ENCODE measurements around the gene PTBP2.
A peak's percentile ranks its signal among the peaks of the same experiment; 100 is the strongest.

PTBP2 gene

DNA sequence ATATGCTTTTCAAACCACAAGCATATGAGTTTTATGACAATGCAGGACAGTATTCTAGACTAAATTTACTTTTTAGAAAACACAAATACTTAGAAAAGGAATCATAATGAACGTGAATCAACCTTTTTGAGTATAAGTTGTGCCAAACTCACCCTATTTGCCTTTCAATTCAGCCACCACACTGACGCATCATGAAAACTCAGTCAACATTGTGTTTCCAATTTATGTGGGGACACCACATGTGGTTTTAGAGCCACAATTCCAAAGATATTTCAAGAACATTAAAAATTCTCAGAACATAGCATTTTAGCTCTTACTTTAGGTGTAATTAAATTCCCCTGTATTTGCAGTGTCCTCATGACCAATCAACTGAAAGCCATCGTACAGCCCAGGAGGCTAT, 118.8 kb downstream of the PTBP2 start:
- CTCF ChIA-PET: no interaction called here
- POLR2A ChIA-PET: no interaction called here
- DNase-seq (ENCODE audit: extremely low spot score): no peak
- TF ChIP-seq NFRKB (IDR thresholded peaks at IDR 0.05): no peak
- no peak for TF ChIP-seq SUZ12 (IDR thresholded peaks at IDR 0.05)
- TF ChIP-seq FOXK2 (IDR thresholded peaks at IDR 0.05): no peak
- no peak for TF ChIP-seq SP1 (IDR thresholded peaks at IDR 0.05)
- TF ChIP-seq FOXA1 (IDR thresholded peaks at IDR 0.05): no peak
- TF ChIP-seq CTBP1 (IDR thresholded peaks at IDR 0.05; ENCODE audit: borderline replicate concordance): no peak
- TF ChIP-seq LEF1 (IDR thresholded peaks at IDR 0.05; ENCODE audit: borderline replicate concordance): no peak
- no peak for TF ChIP-seq HDGF (IDR thresholded peaks at IDR 0.05; ENCODE audit: borderline replicate concordance)

DNA sequence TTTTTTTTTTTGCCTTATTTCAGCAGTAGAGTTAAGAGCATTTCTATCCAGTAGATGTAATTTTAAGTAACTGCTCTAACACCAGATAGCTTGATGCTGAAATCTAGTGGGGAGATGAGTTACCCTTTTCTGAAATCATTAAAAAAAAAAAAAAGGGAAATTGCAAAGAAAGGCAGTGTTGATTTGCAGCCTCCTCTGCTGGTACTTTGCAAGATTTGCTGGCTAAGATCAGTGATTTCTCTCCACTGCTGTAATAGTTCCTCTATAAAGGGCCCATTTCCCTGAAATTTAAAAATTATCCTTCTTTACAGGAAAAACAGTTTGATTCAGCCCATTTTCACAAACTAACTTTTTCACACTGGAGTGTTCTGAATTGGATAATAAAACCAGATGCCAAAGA, 120.6 kb downstream of the PTBP2 start:
- no peak for TF ChIP-seq L3MBTL2 (conservative IDR thresholded peaks at IDR 0.05)
- no peak for TF ChIP-seq TARDBP (IDR thresholded peaks at IDR 0.05)
- DNase-seq (ENCODE audit: extremely low spot score): no peak
- ChIA-PET CTCF (no interaction called here), POLR2A (no interaction called here)

DNA sequence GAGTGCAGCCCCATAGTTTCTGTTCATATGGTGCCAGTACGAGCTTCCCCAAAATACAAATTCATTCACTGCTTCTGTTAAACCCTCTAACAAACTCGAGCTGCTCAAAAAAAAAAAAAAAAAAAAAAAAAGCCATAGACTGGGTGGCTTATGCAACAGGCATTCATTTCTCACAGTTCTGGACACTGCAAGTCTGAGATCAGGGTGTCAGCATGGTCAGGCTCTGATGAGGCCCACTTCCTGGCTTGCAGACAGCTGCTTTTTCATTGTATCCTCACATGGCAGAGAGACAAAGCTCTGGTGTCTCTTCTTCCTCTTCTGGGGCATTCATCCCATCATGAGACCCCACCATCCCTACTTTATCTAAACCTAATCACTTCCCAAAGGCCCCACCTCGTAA, 121.6 kb downstream of the PTBP2 start:
- POLR2A ChIA-PET: no interaction called here
- DNase-seq (ENCODE audit: extremely low spot score): no peak
- TF ChIP-seq FOXM1 (IDR thresholded peaks at IDR 0.05; ENCODE audit: borderline replicate concordance) (no peak), L3MBTL2 (conservative IDR thresholded peaks at IDR 0.05) (no peak), LEF1 (IDR thresholded peaks at IDR 0.05; ENCODE audit: borderline replicate concordance) (no peak)
- CTCF ChIA-PET: no interaction called here

- TF ChIP-seq NFRKB (IDR thresholded peaks at IDR 0.05): no peak
- no peak for TF ChIP-seq ARNT (IDR thresholded peaks at IDR 0.05)
- TF ChIP-seq HDGF (IDR thresholded peaks at IDR 0.05; ENCODE audit: borderline replicate concordance): no peak
- no peak for TF ChIP-seq SUZ12 (IDR thresholded peaks at IDR 0.05)
- TF ChIP-seq FOXM1 (IDR thresholded peaks at IDR 0.05; ENCODE audit: borderline replicate concordance): no peak
- no peak for TF ChIP-seq SP1 (IDR thresholded peaks at IDR 0.05)
- TF ChIP-seq LEF1 (IDR thresholded peaks at IDR 0.05; ENCODE audit: borderline replicate concordance): no peak
- TF ChIP-seq CTBP1 (IDR thresholded peaks at IDR 0.05; ENCODE audit: borderline replicate concordance): no peak
- no peak for TF ChIP-seq BHLHE40 (IDR thresholded peaks at IDR 0.05; ENCODE audit: borderline replicate concordance)
- TF ChIP-seq FOXK2 (IDR thresholded peaks at IDR 0.05): no peak
- no peak for TF ChIP-seq ELF4 (IDR thresholded peaks at IDR 0.05)
- TF ChIP-seq FOXA1 (IDR thresholded peaks at IDR 0.05): no peak
- no peak for TF ChIP-seq ZNF384 (IDR thresholded peaks at IDR 0.05)
- TF ChIP-seq TARDBP (IDR thresholded peaks at IDR 0.05): no peak
- no peak for TF ChIP-seq L3MBTL2 (conservative IDR thresholded peaks at IDR 0.05)
- TF ChIP-seq, protein P1, sequence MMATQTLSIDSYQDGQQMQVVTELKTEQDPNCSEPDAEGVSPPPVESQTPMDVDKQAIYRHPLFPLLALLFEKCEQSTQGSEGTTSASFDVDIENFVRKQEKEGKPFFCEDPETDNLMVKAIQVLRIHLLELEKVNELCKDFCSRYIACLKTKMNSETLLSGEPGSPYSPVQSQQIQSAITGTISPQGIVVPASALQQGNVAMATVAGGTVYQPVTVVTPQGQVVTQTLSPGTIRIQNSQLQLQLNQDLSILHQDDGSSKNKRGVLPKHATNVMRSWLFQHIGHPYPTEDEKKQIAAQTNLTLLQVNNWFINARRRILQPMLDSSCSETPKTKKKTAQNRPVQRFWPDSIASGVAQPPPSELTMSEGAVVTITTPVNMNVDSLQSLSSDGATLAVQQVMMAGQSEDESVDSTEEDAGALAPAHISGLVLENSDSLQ (IDR thresholded peaks at IDR 0.05): no peak
- POLR2A ChIA-PET: no interaction called here
Observed at GRCh38 chr1:96843601-96844000, 122.0 kb downstream of the PTBP2 start.

GRCh38 chr1:96845464-96845863, 123.9 kb downstream of the PTBP2 start:
- ChIA-PET POLR2A (no interaction called here), CTCF (no interaction called here)
- no peak for TF ChIP-seq ZNF384 (IDR thresholded peaks at IDR 0.05)
- no peak for TF ChIP-seq TARDBP (IDR thresholded peaks at IDR 0.05)
- TF ChIP-seq HDGF (IDR thresholded peaks at IDR 0.05; ENCODE audit: borderline replicate concordance): no peak
- TF ChIP-seq SP1 (IDR thresholded peaks at IDR 0.05): no peak
- no peak for TF ChIP-seq FOXA1 (IDR thresholded peaks at IDR 0.05)
- TF ChIP-seq L3MBTL2 (conservative IDR thresholded peaks at IDR 0.05): no peak
- no peak for TF ChIP-seq ELF4 (IDR thresholded peaks at IDR 0.05)
- TF ChIP-seq, protein P1 (IDR thresholded peaks at IDR 0.05): no peak
- TF ChIP-seq SUZ12 (IDR thresholded peaks at IDR 0.05): no peak
- TF ChIP-seq BHLHE40 (IDR thresholded peaks at IDR 0.05; ENCODE audit: borderline replicate concordance): no peak
- no peak for TF ChIP-seq ARNT (IDR thresholded peaks at IDR 0.05)
- no peak for TF ChIP-seq CTBP1 (IDR thresholded peaks at IDR 0.05; ENCODE audit: borderline replicate concordance)
- peak; percentile 74 for DNase-seq (ENCODE audit: extremely low spot score)

More at GRCh38 chr1:96843601-96844000, 122.0 kb downstream of the PTBP2 start:
- no peak for DNase-seq (ENCODE audit: extremely low spot score)
- CTCF ChIA-PET: no interaction called here

DNA sequence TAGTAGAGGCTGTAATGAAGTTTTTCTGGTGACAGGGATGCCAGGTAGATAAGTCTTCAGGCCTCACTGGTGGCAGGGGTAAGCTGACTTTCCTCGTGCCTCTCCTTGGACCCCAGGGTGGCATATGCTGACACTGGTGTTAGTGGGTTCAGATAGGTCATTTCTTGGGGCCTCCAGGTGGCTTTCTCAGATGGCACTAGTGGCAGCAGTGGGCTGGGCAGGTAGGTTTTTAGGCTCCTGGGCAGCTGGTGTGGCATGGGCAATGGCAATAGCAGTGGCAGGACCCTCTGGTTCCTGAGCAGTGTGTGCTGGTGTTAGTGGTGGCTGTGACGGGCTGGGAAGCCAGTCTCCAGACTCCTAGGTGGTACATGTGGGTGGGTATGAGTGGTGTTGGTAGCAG, 140.3 kb downstream of the PTBP2 start:
- DNase-seq (ENCODE audit: extremely low spot score): no peak
- TF ChIP-seq NFRKB (IDR thresholded peaks at IDR 0.05): no peak
- no peak for TF ChIP-seq HDGF (IDR thresholded peaks at IDR 0.05; ENCODE audit: borderline replicate concordance)
- no peak for TF ChIP-seq ZNF384 (IDR thresholded peaks at IDR 0.05)
- no peak for TF ChIP-seq FOXK2 (IDR thresholded peaks at IDR 0.05)
- no peak for TF ChIP-seq SP1 (IDR thresholded peaks at IDR 0.05)
- TF ChIP-seq CTBP1 (IDR thresholded peaks at IDR 0.05; ENCODE audit: borderline replicate concordance): no peak
- TF ChIP-seq ELF4 (IDR thresholded peaks at IDR 0.05): no peak
- TF ChIP-seq L3MBTL2 (conservative IDR thresholded peaks at IDR 0.05): no peak
- no peak for TF ChIP-seq LEF1 (IDR thresholded peaks at IDR 0.05; ENCODE audit: borderline replicate concordance)
- no peak for TF ChIP-seq ARNT (IDR thresholded peaks at IDR 0.05)
- TF ChIP-seq, protein P1 (IDR thresholded peaks at IDR 0.05): no peak
- TF ChIP-seq BHLHE40 (IDR thresholded peaks at IDR 0.05; ENCODE audit: borderline replicate concordance): no peak
- no peak for TF ChIP-seq FOXA1 (IDR thresholded peaks at IDR 0.05)
- TF ChIP-seq TARDBP (IDR thresholded peaks at IDR 0.05): no peak
- ChIA-PET POLR2A (no interaction called here), CTCF (no interaction called here)

DNA sequence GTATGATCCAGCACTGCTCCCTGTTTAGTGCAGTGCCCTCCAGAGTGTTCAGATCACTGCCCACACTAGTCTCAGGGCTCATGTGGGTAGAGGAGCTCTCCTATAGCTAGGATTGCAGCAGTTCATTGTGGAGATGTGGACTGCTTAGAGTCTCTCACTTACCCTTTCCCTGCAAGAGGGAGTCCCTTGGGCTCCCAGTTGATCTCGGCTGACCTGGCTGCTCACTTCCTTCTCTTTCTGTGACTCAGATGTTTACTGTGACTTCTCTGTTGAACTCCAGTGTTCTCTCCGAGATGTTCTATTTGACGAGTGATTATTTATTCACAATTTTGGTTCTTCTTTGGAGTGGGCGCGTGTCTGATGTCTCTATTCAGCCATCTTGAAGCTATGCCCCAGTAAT, 141.9 kb downstream of the PTBP2 start:
- TF ChIP-seq ELF4 (IDR thresholded peaks at IDR 0.05): no peak
- ChIA-PET POLR2A (no interaction called here), CTCF (no interaction called here)
- no peak for DNase-seq (ENCODE audit: extremely low spot score)

Measured in HEK293T (cell line).